Subcutaneous abdominal adipose tissue (tissue), 5 donors: ENCODE results near the gene BLACAT1.

ENCODE experiments used
- H3K27ac ChIP-seq: one replicate; pipeline ENCODE4 v1.7.0; 2013; ENCODE audit warnings: low read depth, mild to moderate bottlenecking, inconsistent platforms, low read length, moderate library complexity
- H3K27me3 ChIP-seq, 5 donors: one replicate each; pipeline ENCODE4 v1.7.0; 2013; ENCODE audit warnings: low read length in 5 of 5, inconsistent platforms in 1 of 5; ENCODE audit not compliant: control insufficient read depth in 5 of 5, insufficient read depth in 4 of 5
- H3K36me3 ChIP-seq, 5 donors: one replicate each; pipeline ENCODE4 v1.7.0; 2013; ENCODE audit warnings: low read length in 5 of 5; ENCODE audit not compliant: control insufficient read depth in 5 of 5, insufficient read depth in 5 of 5
- H3K4me1 ChIP-seq, 5 donors: one replicate each; pipeline ENCODE4 v1.7.0; 2013; ENCODE audit warnings: low read length in 5 of 5, mild to moderate bottlenecking in 3 of 5, moderate library complexity in 1 of 5; ENCODE audit not compliant: control insufficient read depth in 5 of 5, insufficient read depth in 5 of 5
- H3K4me3 ChIP-seq, 5 donors: one replicate each; pipeline ENCODE4 v1.7.0; 2013; ENCODE audit warnings: low read length in 5 of 5, low read depth in 1 of 5
- H3K9ac ChIP-seq, 5 donors: one replicate each; pipeline ENCODE4 v1.7.0; 2013; ENCODE audit warnings: low read length in 5 of 5, mild to moderate bottlenecking in 4 of 5, moderate library complexity in 3 of 5
- H3K9me3 ChIP-seq, 5 donors: one replicate each; pipeline ENCODE4 v1.7.0; 2013; ENCODE audit warnings: low read length in 5 of 5; ENCODE audit not compliant: control insufficient read depth in 5 of 5
- donor health status: healthy.
- donor health status: healthy.
- donor health status: healthy.
- donor health status: healthy.
- donor health status: healthy.

The BLACAT1 gene

DNA sequence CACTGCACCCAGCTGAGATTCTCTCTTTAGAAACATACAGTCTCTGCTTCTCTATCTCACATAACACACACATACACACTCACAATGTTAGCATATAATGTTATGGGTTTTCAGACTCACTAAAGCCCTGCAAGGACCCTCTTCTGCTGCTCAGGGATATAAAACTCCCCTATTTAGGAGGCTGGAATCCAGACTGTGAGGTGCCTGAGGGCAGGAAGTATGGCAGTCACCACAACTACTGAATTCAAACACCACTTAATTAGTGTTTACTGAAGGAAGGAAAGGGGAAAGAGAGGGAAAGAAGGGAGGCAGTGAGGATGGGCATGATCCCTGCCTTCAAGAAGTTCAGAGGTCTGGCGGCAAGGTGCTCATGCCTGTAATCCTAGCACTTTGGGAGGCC is 40.8 kb upstream of the BLACAT1 start:
- H3K4me1 ChIP-seq = peaks cover 2 to 19% (median 14%) of the 10 kb centered on the region in 5 donors

DNA sequence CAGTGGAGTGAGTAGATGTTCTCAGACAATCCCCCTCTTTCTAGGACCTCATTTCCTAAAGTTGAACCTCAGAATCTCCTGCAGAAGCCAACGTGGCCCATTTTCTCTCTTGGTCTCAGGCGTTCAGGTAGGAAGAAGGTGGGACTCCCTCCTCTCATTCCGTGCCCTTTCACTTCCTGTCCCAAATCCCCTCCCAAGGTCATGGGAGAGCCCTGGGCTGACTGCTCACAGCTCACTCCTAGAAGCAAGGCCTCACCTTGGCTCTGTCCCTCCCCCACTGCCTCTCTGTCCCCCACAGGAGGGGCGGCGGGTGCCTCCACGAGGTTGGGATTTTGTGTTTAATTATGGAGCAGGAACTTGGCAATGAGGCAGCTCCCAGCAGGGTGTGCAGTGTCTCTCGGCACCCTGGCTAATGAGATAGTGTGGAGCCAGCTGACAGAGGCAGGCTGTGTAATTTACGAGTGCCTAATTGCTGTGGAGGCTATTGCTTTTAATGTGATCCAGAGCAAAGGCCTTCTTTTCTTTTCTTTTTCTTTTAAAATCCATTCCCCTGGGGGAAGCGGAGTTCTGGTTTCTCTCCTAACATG is 39.5 kb upstream of the BLACAT1 start:
- no peak overlapping the region for H3K9ac ChIP-seq
- H3K27ac ChIP-seq = no peak overlapping the region
- H3K27me3 ChIP-seq = peaks cover 4 to 36% (median 29%) of the 10 kb centered on the region in 5 donors
- H3K4me3 ChIP-seq = no peak overlapping the region
- H3K36me3 ChIP-seq = no peaks in the 10 kb centered on the region
- no peaks in the 10 kb centered on the region for H3K9me3 ChIP-seq
- peaks cover 2 to 14% (median 9%) of the 10 kb centered on the region in 5 donors for H3K4me1 ChIP-seq

More for the DNA sequence above, 40.8 kb upstream of the BLACAT1 start:
- H3K27ac ChIP-seq = no peak overlapping the region
- H3K27me3 ChIP-seq = peaks cover 4 to 28% (median 20%) of the 10 kb centered on the region in 5 donors
- H3K36me3 ChIP-seq = no peaks in the 10 kb centered on the region
- no peak overlapping the region for H3K4me3 ChIP-seq
- H3K9me3 ChIP-seq = no peaks in the 10 kb centered on the region
- no peak overlapping the region for H3K9ac ChIP-seq

DNA sequence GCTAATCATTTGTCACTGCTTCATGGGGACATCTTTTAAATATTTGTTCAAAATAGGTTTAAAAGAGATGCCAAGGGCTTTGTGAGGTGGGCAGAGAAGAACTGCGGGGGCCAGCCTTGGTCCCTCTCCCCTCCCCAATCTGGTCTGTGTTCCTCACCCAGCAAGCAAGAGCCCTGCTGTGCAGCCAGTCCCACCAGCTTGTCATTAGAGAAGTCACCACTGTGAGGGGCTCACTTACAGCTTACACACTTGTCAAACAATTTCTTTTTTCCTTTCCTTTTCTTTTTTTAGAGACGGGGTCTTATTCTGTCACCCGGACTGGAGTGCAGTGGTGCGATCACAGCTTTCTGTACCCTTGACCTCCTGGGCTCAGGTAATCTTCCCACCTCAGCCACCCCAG is 38.3 kb upstream of the BLACAT1 start:
- Histone ChIP-seq H3K9ac (no peak overlapping the region), H3K27ac (no peak overlapping the region), H3K4me3 (no peak overlapping the region), H3K9me3 (no peaks in the 10 kb centered on the region), H3K4me1 (peaks cover 2 to 14% (median 9%) of the 10 kb centered on the region in 5 donors), H3K36me3 (no peaks in the 10 kb centered on the region), H3K27me3 (peaks cover 8 to 46% (median 29%) of the 10 kb centered on the region in 5 donors)

DNA sequence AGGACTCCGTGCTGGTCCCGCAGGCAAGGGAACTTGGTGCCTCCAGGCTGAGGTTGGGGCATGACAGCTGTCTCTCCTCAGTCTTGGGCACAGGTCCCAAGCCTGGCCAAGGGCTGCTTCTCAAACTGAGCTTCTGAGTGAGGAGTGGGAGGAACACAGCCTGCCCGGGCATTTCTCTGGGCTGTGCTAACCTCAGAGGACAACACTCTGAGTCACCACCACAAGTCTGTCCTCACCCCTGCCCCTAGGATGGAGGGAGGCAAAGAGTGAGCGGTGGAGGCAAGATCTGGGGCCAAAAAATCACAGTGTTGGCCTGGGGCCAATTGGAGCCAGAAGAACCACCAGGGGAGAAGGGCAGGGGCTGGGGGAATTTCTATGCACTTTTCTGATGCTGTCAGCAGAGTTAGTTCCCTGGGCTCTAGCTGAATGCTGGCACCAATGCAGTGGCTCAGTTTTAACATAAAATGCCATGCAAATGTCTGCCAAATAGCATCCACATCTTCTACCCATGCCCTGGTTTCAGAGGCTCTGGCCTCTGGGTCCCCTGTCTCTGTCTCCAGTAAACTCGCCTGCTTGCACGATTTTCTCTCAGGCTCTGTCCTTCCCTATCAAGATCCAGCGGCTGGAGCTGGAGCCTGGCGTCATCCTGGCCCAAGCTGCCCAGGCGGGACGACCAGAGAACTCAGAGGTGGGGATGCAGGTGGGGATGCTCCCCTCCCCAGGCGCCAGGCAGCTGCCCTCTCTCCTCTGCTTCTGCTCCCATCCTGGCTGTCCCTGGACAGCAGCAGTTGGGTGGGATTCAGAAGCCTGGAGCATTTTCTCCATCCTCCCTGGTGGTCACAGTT is 37.6 kb upstream of the BLACAT1 start:
- no peak overlapping the region for H3K4me3 ChIP-seq
- no peaks in the 10 kb centered on the region for H3K9me3 ChIP-seq
- no peak overlapping the region for H3K9ac ChIP-seq
- no peak overlapping the region for H3K27ac ChIP-seq
- H3K4me1 ChIP-seq = peaks cover 2 to 14% (median 9%) of the 10 kb centered on the region in 5 donors
- H3K36me3 ChIP-seq = no peaks in the 10 kb centered on the region
- peaks cover 8 to 49% (median 29%) of the 10 kb centered on the region in 5 donors for H3K27me3 ChIP-seq

DNA sequence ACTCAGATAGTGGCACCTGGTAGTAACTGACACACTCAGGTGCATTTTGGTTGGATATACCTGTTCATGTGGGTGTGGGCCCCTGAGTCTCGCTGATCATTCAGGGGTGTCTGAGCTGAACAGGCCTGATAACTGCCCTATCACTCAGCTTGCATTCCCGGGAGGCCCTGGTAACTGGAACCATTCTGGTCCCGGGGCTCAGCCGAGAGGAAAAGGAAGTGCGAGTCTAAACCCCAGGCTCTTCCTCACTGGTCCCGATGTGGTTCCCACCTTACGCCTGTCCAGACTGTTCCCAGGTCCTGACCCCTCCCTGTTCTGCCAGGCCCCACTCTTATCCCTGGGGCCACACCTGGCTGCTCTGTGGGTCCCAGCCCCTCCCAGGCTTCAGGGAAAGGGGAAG is 36.9 kb upstream of the BLACAT1 start:
- no peaks in the 10 kb centered on the region for H3K9me3 ChIP-seq
- no peaks in the 10 kb centered on the region for H3K36me3 ChIP-seq
- H3K4me1 ChIP-seq = peaks cover 2 to 14% (median 9%) of the 10 kb centered on the region in 5 donors
- no peak overlapping the region for H3K9ac ChIP-seq
- peaks cover 8 to 49% (median 33%) of the 10 kb centered on the region in 5 donors for H3K27me3 ChIP-seq
- no peak overlapping the region for H3K27ac ChIP-seq
- no peak overlapping the region for H3K4me3 ChIP-seq

DNA sequence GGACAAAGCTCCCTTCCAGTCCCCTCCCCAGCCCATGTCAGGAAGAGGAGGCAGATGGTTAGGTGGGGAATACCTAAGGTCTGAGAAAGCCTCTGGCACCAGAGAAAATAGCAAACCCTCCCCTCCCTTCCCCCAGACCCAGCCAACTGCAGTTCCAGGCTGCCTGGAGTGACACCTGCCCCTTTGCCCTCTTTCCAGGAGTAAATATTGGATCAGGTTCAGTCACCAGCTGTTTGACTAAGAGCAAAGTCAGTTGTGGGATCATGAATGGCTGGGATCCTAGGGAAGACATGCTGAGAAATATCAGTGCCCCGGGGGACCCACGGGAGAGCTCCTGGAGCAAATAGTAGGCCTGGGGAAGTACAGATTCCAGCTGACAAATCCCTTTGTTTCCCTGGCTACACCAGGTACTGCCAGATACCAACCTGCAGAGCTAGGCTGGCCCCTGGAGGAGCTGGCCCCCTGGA is 36.4 kb upstream of the BLACAT1 start:
- H3K36me3 ChIP-seq = no peaks in the 10 kb centered on the region
- H3K27me3 ChIP-seq = peaks cover 8 to 49% (median 33%) of the 10 kb centered on the region in 5 donors
- H3K4me1 ChIP-seq = peaks cover 2 to 14% (median 9%) of the 10 kb centered on the region in 5 donors
- no peak overlapping the region for H3K4me3 ChIP-seq
- no peaks in the 10 kb centered on the region for H3K9me3 ChIP-seq
- H3K9ac ChIP-seq = no peak overlapping the region
- no peak overlapping the region for H3K27ac ChIP-seq

DNA sequence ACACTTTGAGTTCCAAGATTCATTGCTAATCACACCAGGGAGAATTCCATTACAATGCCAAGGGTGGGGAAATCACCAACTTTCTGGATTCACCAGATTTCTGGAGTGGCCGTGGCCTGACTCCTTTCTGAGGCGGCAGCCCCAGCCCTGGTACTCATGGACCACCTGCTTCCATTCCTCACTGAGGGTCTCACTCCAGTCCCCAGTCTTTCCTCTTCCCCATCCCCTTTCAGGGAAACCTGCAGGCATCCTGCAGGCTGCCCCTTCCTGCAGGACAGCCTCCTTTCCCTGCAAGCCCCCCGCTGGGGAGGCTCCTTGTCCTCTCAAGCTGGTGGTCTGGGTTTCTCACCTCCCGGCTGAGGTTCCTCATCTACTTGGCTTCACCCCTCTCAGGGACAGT is 35.9 kb upstream of the BLACAT1 start:
- no peaks in the 10 kb centered on the region for H3K9me3 ChIP-seq
- H3K27ac ChIP-seq = no peak overlapping the region
- no peaks in the 10 kb centered on the region for H3K36me3 ChIP-seq
- H3K27me3 ChIP-seq = peaks cover 8 to 49% (median 33%) of the 10 kb centered on the region in 5 donors
- no peak overlapping the region for H3K9ac ChIP-seq
- peaks cover 2 to 14% (median 9%) of the 10 kb centered on the region in 5 donors for H3K4me1 ChIP-seq
- no peak overlapping the region for H3K4me3 ChIP-seq

DNA sequence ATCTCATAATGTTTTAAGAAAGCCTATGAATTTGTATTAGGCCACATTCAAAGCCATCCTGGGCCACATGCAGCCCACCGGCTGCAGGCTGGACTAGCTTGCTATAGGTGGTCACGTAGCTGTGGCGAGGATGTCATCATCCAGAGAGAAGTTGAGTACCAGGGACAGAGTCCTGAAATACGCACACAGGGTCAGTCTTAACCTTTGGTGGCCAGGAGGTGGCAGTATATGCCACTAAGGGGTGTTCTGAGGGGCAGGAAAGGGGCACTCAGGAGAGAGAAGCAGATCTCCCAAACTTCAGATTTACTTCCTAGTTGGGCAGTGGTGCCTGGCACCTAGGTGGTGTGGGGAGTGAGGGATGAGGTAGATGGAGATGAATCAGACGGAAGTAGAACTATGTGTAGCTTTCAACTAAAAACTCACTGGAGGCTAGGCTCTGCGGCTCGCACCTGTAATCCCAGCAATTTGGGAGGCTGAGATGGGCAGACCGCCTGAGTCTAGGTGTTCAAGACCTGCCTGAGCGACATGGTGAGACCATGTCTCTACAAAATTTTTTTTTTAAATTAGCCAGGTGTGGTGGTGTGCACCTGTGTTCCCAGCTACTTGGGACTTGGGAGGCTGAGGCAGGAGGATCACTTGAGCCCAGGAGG is 32.4 kb upstream of the BLACAT1 start:
- Histone ChIP-seq H3K27me3 (peaks cover 12 to 46% (median 43%) of the 10 kb centered on the region in 5 donors), H3K36me3 (no peaks in the 10 kb centered on the region), H3K27ac (no peak overlapping the region), H3K4me1 (peaks cover 0 to 15% (median 9%) of the 10 kb centered on the region in 5 donors), H3K9ac (no peak overlapping the region), H3K4me3 (no peak overlapping the region), H3K9me3 (no peaks in the 10 kb centered on the region)

DNA sequence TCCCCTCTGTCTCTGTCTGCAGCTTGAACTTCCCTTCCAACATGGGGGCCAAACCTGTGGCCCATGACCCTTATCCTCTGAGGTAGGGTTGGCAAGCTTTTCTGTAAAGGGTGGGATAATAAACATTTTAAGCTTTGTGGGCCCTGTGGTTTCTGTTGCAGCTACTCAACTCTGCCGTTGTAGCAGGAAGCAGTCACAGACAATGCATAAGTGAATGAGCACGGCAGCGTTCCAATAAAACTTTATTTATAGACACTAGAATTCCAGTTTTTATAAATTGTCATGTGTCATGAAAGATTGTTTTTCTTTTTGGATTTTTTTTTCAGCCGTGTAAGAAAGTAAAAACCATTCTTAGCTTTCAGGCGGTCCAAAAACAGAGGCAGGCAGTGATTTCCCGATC is 30.4 kb upstream of the BLACAT1 start:
- Histone ChIP-seq H3K9ac (no peak overlapping the region), H3K27me3 (peaks cover 18 to 45% (median 39%) of the 10 kb centered on the region in 5 donors), H3K4me1 (peaks cover 0 to 8% (median 3%) of the 10 kb centered on the region in 5 donors), H3K27ac (no peak overlapping the region), H3K4me3 (no peak overlapping the region), H3K36me3 (no peaks in the 10 kb centered on the region), H3K9me3 (no peaks in the 10 kb centered on the region)
